Hematopoietic multipotent progenitor cell treated with erythropoietin and hydrocortisone succinate and interleukin-3 and kit ligand, for 4 days (in vitro differentiated cells): ENCODE data around the gene CORO6.

ENCODE experiments used
- DNase-seq: peaks from one replicate; pipeline ENCODE4 v3.0.0-alpha.2; 2015

The CORO6 gene

DNA sequence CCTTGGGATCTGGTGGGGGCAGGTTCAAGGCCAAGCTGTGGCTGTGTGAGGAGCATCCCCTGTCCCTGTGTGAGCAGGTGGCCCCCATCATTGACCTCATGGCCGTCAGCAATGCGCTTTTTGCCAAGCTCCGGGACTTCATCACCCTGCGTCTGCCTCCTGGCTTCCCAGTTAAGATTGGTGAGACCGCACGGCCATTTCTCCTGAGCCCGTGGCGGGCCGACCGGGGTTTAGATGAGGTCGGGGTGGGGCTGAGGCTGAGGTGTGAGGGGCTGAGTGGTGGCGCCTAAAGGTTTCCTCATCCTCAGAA is 10.7 kb downstream of the CORO6 start:
- no peak for DNase-seq

DNA sequence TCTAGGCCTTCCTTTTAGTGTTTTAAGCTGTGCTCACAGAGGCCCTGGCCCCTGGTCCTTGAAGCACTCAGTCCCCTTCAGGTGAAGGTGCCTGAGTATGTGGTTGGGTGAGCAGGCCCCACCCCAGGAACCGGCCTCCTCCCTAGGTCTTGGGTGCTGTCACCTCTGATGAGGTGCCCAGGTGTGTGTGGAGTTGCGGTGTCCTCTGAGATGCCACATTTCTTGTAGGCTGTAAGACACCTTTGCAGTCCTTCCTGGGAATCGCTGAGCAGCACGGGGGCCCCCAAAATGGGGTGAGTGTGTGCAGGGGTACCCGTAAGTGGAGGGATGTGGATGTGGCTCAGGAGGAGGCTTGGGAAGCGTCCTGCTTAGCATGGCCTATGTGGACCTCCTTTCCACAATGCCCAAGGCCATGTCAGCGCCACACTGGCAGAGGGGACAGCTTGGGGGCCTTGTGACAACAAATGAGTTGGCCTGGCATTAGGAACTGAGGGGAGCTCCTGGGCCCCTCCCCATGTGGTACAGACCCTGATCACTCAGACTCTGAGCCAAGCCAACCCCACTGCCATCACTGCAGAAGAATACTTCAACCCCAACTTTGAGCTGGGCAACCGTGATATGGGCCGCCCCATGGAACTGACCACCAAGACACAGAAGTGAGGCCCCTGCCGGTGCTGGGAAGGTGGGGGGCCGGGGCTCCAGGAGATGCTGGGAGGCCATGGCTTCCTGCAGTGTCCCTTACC is 11.2 kb downstream of the CORO6 start:
- no peak for DNase-seq

DNA sequence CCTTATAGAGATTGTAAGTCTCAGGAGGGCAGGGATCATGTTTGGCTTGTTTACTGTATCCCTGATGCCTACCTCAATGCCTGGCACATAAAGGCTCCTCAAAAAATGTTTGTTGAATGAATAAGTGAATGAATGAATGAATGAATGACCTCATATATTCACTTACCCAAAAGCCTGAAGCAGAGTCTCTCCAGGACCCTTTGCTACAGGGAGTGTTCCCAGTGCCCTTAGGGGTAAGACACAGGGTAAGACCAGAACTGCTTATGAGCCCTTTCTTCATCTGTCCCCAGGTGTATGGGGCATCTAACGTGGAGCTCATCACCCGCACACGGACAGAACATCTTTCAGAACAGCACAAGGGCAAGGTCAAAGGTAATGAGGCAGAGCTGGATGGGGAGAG is 12.3 kb downstream of the CORO6 start:
- DNase-seq, result no peak

DNA sequence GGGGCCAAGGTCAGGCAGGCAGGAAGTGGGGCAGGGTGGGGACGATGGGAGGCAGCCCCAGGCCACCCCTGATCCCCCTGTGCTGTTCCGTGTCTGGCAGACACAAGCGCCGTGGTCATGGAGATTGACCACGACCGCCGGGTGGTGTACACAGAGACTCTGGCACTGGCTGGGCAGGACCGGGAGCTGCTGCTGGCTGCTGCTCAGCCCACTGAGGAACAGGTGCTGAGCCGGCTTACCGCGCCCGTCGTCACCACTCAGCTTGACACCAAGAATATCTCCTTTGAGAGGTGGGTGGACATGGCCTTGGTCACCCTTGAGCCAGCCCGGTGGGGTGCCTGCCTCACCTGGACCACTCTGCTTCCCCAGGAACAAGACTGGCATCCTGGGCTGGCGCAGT is 13.7 kb downstream of the CORO6 start:
- DNase-seq, result peak; percentile 18

DNA sequence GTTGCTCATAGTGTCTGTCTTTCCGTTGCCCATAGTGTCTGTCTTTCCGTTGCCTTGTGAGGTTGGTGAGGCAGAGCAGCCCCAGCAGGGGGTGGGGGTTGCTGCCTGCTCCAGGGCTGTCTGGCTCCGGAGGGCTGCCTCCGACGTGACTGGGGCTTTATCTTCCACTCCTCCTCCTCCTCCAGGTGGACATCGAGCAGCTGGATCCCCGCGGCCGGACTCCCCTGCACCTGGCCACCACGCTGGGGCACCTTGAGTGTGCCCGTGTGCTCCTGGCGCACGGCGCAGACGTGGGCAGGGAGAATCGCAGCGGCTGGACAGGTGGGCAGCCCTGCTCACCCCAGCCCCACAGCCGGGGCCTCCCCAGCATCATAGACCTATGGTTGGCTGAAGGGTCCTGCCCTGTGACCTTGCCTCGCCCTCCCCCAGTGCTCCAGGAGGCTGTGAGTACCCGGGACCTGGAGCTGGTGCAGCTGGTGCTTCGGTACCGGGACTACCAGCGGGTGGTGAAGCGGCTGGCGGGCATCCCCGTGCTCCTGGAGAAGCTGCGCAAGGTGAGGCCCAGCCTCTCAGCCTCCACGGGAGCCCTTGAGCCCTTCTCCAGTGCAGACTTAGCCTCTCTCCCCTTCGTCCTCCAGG is 15.0 kb downstream of the CORO6 start:
- DNase-seq, result no peak

DNA sequence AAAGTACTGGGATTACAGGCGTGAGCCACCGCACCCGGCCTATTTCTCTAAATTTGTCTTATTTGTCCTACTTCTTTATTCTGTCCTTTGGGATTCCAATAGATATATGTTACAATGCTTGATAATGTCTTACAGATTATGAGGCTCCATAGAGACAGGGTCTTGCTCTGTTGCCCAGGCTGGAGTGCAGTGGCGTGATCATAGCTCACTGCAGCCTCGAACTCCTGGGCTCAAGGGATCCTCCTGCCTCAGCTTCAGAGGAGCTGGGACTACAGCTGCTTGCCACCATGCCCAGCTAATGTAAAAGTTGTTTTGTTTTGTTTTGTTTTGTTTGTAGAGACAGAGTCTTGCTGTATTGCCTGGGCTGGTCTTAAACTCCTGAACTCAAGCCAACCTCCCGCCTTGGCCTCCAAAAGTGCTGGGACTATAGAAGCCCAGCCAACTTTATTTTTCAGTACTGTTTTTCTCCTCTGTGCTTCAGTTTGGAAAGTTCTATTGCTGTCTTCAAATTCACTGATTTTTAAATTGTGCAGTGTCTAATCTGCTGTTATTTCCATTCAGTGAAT is 19.5 kb downstream of the CORO6 start:
- no peak for DNase-seq

DNA sequence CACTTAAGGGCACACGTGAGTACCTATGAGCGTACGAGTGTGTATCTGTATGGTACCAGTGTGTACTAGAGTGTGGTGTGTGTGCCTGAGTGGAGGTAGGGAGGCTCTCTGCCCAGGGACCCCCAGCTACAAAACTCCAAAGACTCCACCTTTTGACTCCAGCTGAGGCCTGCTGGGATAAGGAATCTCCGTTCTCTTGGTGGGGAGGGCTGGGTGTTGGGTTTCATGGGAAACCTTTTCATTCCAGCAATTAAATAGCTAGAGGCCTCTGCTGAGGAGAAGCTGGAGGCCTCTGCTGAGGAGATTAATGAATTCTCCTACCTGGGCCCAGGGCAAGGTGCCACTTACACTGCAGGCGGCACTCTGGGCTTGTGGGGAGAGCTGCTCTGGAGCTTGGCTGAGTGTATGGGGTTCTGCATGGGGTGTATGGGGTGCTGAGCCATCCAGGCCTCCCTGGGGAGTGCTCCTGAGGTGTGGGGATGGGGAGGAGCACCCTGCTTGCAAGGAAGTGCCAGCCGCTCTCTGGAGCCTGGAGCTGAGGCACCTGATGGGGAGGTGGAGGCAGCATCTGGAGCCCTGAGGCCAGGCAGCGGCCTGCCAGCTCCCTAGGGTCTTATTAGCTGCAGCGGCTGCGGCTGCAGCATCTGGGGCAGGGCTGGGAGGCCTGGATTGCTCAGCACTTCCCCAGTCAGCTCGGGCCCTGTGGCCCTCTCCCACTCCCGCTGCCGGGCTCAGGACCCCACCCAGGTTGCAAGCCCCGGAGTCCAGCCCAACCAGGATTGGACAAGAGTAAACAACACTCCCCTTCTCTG is 25.1 kb downstream of the CORO6 start:
- no peak for DNase-seq

DNA sequence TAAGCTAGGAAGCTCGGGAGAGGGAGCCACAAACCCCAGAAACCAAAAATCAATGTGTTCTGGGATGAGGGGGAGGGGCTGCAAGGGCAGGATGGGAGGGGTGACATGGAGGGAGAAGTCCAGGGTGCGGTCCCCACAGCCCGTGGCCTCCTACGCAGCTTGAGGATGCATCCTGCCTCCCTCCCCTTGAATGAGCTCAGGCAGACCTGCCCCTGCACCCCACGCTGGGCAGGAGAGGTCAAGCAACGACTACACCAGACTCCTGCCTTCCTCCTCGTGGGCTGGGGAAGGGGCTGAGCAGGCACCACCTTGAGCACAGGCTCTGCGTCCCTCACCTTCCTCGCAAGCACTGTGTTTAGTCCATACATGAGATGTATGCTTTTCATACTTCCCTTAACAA is 25.9 kb downstream of the CORO6 start:
- DNase-seq, result no peak

DNA sequence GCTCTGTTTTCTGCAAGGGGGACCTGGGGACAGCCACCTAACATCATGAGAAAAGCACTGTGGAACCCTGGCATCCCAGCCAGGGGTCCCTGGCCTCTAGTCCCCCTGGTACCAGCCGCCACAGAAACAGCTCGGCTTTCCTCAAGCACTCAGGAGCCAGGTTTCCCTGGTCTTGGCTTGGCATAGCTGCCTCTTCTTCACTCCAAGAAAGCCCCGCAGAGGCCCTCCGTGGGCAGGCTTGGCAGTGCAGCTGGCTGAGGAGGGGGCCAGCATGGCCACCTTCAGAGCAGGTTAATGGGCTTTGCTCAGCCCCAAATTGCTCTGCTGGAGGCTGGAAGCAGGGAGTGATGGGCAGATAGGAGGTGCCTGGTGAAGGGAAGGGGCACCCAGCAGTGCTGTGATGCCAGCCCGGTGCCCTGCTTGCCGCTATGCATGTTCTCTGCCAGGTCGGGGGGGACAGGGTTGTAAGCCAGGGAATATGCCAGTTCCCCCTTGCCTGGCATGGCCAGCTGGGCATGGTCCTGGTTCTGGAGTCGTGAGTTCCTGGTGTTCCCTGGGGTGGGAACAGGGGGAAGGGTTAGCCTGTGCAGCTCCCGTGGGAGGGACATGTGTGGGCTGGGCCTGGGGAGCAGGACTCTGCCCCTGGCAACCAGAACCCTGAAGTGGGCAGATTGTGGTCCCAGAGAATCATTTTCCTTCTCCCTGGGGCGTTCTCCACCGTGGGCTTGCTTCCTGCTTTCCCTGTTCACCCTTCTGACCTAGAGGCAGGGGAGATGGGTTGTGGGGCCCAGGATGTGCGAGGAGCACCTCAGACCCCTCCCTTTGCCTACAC is 26.6 kb downstream of the CORO6 start:
- DNase-seq, result no peak

DNA sequence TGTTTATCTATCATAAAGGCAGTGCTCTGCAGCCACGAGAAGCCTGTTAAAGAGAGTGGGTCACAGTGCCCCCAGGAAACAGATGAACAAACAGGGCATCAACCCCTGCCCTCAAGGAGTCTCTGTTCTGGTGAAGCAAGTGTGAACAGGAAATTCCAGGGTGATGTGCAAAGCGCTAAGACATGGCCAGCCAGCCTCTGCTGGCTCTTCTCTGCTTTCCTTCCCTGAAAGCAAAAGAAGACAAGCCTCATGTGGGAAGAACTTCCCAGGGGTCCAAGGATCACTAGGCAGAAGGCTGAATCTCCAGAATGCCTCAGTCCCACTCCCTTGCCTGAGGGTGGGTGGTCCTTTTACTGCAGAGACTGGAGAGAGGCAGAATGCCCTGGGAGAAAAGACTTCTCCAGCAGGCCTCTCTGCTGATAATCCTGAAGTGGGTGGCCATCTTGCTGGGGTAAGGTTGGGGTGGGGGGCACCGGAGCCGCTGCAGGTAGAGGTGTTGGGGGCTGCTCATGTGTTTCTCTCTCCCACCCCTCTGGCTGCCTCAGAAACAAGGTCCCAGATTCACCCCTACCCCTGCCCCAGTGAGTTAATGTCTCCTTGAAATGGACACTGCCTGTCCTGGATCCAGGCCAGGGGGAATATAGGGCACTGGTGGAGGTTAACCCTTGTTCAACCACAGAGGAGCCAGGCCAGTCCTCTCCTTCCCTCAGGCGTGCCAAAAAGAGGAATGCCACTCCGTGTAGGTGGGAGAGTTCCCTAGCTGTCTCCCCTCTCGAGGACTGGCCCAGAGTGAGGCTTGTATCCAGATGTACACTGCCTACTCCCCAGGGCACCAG is 27.4 kb downstream of the CORO6 start:
- no peak for DNase-seq

DNA sequence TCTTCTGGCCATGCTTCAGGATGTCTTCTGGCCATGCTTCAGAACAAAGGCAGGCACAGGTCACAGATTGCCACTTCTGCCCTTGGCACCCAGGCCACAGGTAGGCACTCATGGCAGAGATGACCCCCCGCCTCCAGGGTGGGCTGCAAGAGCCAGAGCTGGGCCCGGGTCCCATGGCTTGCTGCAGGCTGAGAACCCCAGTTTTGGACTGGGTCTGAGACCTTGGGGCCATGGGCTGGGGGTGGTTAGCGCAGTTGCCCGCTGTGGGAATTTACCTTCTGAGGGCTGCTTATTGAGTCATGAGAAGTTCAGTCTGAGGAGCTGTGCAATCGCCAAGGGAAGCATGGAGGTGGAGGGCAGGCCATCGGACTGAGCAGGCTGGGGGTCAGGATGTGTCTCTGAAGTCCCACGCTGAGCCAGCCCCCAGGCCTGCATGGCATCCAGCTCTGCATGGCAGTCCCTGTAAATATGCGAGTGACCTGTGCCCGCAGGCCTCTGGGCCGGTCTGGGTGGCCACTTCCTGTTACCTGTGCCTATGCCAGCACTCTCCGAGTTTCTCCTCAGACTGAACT is 28.1 kb downstream of the CORO6 start:
- no peak for DNase-seq

DNA sequence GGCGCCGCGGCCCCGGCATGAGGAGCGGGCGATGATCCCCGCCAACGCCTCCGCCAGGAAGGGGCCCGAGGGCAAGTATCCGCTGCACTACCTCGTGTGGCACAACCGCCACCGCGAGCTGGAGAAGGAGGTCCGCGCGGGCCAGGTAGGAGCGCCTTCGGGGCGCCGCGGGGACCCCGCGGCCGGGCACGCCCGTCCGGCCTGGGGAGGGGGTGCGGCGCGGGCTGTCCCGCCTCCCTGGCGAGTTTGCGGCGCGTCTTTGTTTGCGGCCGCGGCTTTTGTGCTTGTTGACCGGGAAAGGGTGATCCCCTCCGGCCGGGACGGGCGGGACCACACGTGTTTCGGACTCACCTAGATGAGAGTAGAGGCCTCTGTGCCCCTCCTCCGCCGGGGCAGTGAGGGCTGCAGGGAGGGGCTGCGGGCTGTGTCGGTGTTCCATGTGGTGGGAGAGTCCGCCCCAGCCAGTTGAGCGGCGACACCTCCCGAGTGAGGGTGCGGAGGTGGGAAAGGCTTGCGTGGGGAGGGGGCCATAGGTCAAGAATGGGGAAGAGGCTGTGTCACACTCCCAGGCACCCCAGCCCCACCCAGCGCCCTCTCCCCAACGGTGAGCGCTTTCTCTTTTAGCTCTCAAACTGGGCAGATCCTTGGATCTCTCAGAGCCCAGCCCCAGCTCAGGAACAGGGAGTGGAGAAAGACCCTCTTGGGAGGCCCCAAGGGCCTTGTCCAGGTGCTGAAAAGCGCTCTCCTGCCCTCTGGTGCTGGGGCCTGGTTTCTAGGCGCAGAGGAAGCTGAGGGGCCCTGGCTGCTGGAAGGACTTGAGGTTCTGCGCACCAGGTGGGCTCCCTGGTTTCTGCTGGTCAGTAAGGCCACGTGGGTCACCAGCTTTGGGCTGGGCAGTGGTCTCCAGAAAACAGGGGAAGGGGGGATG is 28.9 kb downstream of the CORO6 start:
- DNase-seq, result peak; percentile 70

DNA sequence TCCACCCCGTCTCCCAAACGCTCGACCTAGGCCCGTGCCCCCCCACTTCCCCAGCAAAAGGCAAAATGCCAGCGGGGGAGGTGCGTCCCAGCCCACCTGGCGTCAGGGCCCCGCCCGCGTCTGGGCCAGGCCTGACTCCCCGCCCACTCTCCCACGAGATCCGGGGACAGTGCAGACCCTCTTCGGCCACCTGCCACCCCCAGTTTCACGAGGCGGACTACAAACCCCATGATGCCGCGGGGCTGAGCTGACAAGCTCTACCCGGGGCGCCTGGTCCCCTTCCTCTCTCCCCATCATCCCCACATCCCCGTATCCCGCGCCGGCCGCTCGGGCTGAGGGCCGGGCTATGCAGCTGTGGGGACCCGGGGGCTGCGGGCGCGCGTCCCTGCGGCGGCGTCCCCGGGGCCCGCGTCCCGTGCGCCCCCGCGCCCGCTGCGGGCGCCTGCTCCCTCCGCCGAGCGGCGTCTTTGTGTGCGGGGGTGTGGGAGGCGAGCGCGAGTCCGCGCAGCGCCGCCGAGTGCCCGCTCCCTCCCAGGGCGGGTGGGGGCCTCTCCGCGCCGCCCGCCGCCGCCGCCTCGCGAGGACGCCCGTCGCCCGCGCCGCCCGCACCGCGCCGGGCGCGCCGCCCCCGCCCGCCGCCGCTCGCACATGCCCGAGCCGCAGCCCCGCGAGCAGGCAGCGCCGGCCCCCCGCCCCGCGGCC is 29.7 kb downstream of the CORO6 start, which contains the start of gene ANKRD13B:
Gene ANKRD13B (plus strand): TSS at position 283 of the 702 bp plus-strand sequence. CDS start 490 bp downstream, outside the sequence.
- DNase-seq, result peak; percentile 71

DNA sequence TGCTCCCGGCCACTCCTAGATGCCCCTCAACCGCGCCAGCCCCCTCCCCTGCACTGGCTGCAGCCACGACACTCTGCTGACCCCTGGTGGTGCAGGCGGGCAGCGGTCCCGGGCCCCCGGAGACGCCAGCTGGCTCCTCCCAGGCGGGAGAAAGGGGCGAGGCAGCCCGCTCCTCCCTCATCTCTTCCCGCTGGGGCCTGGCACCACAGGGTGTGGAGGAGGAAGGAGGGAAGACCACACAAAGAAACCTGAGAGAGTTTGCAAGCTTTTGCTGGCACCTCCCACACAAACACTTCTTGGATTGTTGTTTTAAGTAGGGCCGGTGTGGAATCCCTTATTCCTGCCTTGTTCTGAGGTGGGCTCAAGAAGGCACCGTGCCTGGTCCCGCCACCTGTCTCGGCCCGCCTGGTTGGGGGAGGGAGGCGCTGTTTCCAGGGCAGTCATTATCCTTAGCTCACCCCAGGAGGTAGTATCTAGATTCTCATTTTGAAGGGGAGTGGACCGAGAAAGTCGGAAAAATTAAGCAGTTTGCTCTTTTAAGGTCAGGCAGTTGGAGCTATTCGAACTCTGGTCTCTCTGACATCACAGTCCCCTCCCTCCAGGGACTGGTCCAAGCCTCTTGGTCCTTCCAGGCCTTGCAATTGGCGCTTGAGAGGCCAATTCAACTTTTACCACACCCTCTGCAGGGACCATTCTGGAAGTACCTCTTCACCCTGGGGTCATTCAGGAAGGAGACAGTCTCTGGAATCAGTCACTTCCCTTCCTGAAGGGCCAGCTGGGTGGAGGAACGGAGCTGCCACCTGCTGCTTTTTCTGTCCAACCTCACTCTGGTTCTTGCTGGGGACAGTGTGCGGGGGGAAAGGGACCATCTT is 30.7 kb downstream of the CORO6 start:
- DNase-seq, result peak; percentile 92

DNA sequence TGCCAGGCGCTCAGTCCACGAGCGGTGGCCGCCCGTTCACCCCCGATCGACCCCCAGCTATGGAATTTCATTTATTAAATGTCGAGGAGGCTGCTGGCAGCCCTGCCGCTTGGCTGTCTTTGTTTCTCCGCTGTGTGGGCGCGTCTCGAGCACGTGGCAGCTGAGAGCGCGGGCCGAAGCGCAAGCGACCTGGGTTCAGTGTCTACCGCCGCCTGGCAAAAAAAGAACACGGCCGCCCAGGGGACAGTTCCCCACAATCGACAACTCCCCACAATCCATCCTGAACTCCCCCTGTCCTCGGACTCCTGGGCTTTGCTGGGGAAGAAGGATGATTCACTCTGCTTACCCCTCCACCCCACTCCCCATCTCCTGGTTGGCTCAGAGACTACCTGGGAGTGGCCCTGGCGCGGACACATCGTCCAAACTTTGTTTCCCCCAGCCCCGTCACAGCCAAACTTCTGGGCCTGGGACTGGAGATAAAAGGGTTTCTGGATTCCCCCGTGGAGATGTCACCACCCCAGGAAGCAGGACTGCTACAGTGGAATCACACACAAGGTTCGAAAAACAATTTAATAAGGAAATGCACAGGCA is 31.5 kb downstream of the CORO6 start:
- DNase-seq, result peak; percentile 72

DNA sequence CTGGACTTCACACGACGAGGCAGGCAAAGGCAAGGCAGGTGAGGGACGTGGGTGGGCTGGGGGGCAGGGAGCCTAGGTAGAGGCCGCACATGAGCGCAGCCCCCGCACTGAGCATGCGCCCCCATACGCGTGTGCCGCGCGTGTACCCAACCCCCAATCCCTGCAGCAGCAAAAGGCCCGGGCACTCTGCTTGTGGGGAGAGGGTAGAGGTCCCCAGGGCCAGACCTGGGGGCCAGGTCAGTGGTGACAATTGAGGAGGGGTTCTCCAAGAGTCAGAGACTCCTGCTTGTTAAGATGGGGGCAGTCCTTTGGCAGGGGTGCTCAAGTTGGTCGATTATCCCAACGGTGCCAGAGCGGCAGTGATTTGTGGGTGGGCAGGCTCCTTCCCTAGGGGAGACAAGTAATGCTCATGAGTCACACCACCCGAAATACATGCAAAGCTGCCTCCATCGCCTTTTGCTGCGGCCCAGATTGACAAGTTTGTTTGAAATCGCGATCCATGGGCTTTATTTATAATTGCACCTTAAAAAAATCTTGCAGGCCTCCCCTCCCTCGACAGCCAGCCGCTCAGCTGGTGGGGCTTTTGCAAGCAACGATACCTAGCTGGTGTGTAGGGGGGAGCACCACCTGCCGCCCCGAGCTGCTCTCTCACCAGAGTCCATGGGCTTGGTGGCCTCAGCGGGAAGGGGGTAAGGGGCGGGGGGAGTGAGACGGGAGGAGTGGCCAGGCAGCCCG is 32.1 kb downstream of the CORO6 start:
- DNase-seq, result peak; percentile 40
